Mucosa of rectum (tissue), 2 donors: Measurements from ENCODE around the gene KPNB1.

Source experiments
- H3K27ac ChIP-seq, 2 donors: one replicate each; pipeline ENCODE4 v1.7.0; 2013; ENCODE audit warnings: inconsistent platforms in 2 of 2, low read depth in 2 of 2, low read length in 2 of 2
- H3K27me3 ChIP-seq, 2 donors: one replicate each; pipeline ENCODE4 v1.7.0; 2013; ENCODE audit warnings: low read length in 2 of 2; ENCODE audit not compliant: control insufficient read depth in 2 of 2, insufficient read depth in 2 of 2
- H3K36me3 ChIP-seq, 2 donors: one replicate each; pipeline ENCODE4 v1.7.0; 2013; ENCODE audit warnings: low read length in 2 of 2; ENCODE audit not compliant: control insufficient read depth in 2 of 2, insufficient read depth in 2 of 2
- H3K4me1 ChIP-seq, 2 donors: one replicate each; pipeline ENCODE4 v1.7.0; 2013; ENCODE audit warnings: low read length in 2 of 2, mild to moderate bottlenecking in 1 of 2; ENCODE audit not compliant: control insufficient read depth in 2 of 2, insufficient read depth in 2 of 2
- H3K4me3 ChIP-seq, 2 donors: one replicate each; pipeline ENCODE4 v1.7.0; 2013; ENCODE audit warnings: low read length in 2 of 2
- H3K9ac ChIP-seq, 2 donors: one replicate each; pipeline ENCODE4 v1.7.0; 2013; ENCODE audit warnings: low read length in 2 of 2, low read depth in 1 of 2, mild to moderate bottlenecking in 1 of 2
- H3K9me3 ChIP-seq, 2 donors: one replicate each; pipeline ENCODE4 v1.7.0; 2013; ENCODE audit warnings: low read length in 2 of 2; ENCODE audit not compliant: control insufficient read depth in 2 of 2
- donor health status: healthy.
- donor health status: Normal muscosa, but diverticular disease.

Gene KPNB1

GRCh38 chr17:47653442-47653841 lies 3.7 kb downstream of the KPNB1 start:
- no peak overlapping the region for H3K4me3 ChIP-seq
- H3K27ac ChIP-seq, result no peak overlapping the region
- no peaks in the 10 kb centered on the region for H3K27me3 ChIP-seq
- peaks cover 52 to 53% of the 10 kb centered on the region in 2 donors for H3K36me3 ChIP-seq
- H3K9ac ChIP-seq, result no peak overlapping the region
- no peaks in the 10 kb centered on the region for H3K9me3 ChIP-seq
- H3K4me1 ChIP-seq, result peaks cover 0 to 10% of the 10 kb centered on the region in 2 donors

- Histone ChIP-seq H3K27ac (no peak overlapping the region), H3K4me1 (peaks cover 0 to 6% of the 10 kb centered on the region in 2 donors), H3K27me3 (no peaks in the 10 kb centered on the region), H3K36me3 (peaks cover 59% of the 10 kb centered on the region in 2 donors), H3K4me3 (no peak overlapping the region), H3K9me3 (no peaks in the 10 kb centered on the region), H3K9ac (no peak overlapping the region)
Measured at GRCh38 chr17:47654991-47655390, 5.3 kb downstream of the KPNB1 start.

- peak overlapping the region; percentile 26 to 30 for H3K4me3 ChIP-seq
- H3K36me3 ChIP-seq, result peaks cover 78 to 79% of the 10 kb centered on the region in 2 donors
Measured at GRCh38 chr17:47660064-47660492, 10.4 kb downstream of the KPNB1 start.

GRCh38 chr17:47663912-47664623 lies 14.3 kb downstream of the KPNB1 start:
- Histone ChIP-seq H3K36me3 (peaks cover 67 to 74% of the 10 kb centered on the region in 2 donors), H3K27me3 (no peaks in the 10 kb centered on the region), H3K4me3 (peak overlapping the region in 1 of 2 donors; percentile 20), H3K27ac (peak overlapping the region in 1 of 2 donors; percentile 50), H3K9ac (no peak overlapping the region), H3K4me1 (peaks cover 0 to 6% of the 10 kb centered on the region in 2 donors), H3K9me3 (no peaks in the 10 kb centered on the region)

More at GRCh38 chr17:47660064-47660492, 10.4 kb downstream of the KPNB1 start:
- Histone ChIP-seq H3K9me3 (no peaks in the 10 kb centered on the region), H3K27me3 (no peaks in the 10 kb centered on the region), H3K9ac (peak overlapping the region; percentile 3 to 54), H3K4me1 (peaks cover 0 to 6% of the 10 kb centered on the region in 2 donors), H3K27ac (peak overlapping the region; percentile 41 to 74)

GRCh38 chr17:47664624-47664941 lies 14.9 kb downstream of the KPNB1 start:
- Histone ChIP-seq H3K9ac (no peak overlapping the region), H3K27ac (no peak overlapping the region), H3K4me1 (peaks cover 0 to 6% of the 10 kb centered on the region in 2 donors), H3K4me3 (no peak overlapping the region), H3K9me3 (no peaks in the 10 kb centered on the region), H3K27me3 (no peaks in the 10 kb centered on the region), H3K36me3 (peaks cover 73 to 79% of the 10 kb centered on the region in 2 donors)

GRCh38 chr17:47665655-47666054 lies 15.9 kb downstream of the KPNB1 start:
- H3K9ac ChIP-seq, result no peak overlapping the region
- no peaks in the 10 kb centered on the region for H3K27me3 ChIP-seq
- H3K9me3 ChIP-seq, result no peaks in the 10 kb centered on the region
- peaks cover 76 to 90% of the 10 kb centered on the region in 2 donors for H3K36me3 ChIP-seq
- H3K4me3 ChIP-seq, result no peak overlapping the region
- H3K4me1 ChIP-seq, result peaks cover 0 to 2% of the 10 kb centered on the region in 2 donors
- H3K27ac ChIP-seq, result no peak overlapping the region

DNA sequence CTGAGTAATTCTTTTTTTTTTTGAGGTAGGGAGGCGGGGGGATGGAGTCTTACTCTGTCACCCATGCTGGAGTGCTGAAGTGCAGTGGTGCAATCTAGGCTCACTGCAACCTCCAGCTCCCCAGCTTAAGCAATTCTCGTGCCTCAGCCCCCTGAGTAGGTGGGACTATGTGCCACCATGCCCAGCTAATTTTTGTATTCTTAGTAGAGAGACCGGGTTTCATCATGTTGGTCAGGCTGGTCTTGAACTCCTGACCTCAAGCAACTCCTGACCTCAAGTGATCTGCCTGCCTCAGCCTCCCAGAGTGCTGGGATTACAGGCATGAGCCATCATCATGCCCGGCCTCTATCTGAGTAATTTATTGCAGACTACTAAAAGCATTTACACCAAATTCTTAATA lies 19.4 kb downstream of the KPNB1 start:
- Histone ChIP-seq H3K27me3 (no peaks in the 10 kb centered on the region), H3K9me3 (no peaks in the 10 kb centered on the region), H3K36me3 (peaks cover 77 to 89% of the 10 kb centered on the region in 2 donors), H3K9ac (no peak overlapping the region), H3K4me3 (no peak overlapping the region), H3K4me1 (no peaks in the 10 kb centered on the region), H3K27ac (no peak overlapping the region)

DNA sequence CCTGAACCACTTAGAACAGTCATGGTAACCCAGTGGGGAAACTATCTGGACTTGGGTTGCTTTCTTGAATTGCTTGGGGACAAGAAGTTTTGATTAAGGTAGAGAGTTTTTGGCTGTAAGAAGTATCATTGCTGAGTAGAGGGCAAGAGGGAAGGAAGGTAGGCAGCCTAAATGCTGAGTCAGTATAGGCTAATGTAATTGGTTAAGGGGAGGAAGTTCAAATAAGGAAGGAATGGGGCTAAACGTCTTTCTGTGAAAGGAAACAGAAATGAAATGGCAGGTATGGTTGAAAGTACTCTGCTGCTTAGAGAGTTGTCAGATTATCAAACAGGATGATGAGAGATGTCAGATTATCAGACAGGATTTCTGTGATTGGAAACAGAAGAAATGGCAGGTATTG lies 20.3 kb downstream of the KPNB1 start:
- peaks cover 77 to 90% of the 10 kb centered on the region in 2 donors for H3K36me3 ChIP-seq
- H3K27me3 ChIP-seq, result no peaks in the 10 kb centered on the region
- no peak overlapping the region for H3K27ac ChIP-seq
- no peaks in the 10 kb centered on the region for H3K4me1 ChIP-seq
- H3K9ac ChIP-seq, result no peak overlapping the region
- H3K9me3 ChIP-seq, result no peaks in the 10 kb centered on the region
- H3K4me3 ChIP-seq, result no peak overlapping the region

DNA sequence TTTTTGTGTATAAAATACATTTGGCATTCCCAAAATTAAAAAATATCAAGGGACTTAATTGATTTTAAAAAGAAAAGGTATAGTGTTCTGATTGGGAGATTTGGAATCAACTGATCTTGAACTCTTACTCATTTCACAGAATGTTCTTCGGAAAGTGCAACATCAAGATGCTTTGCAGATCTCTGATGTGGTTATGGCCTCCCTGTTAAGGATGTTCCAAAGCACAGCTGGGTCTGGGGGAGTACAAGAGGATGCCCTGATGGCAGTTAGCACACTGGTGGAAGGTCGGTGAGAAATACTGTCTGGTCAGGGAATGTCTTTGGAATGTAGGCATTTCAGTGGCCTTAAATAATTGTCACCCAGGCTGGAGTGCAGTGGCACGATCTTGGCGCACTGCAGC lies 24.8 kb downstream of the KPNB1 start:
- Histone ChIP-seq H3K9ac (no peak overlapping the region), H3K27me3 (no peaks in the 10 kb centered on the region), H3K27ac (no peak overlapping the region), H3K4me3 (no peak overlapping the region), H3K36me3 (peaks cover 82 to 93% of the 10 kb centered on the region in 2 donors), H3K9me3 (no peaks in the 10 kb centered on the region), H3K4me1 (no peaks in the 10 kb centered on the region)

GRCh38 chr17:47675380-47676198 lies 25.9 kb downstream of the KPNB1 start:
- Histone ChIP-seq H3K27me3 (no peaks in the 10 kb centered on the region), H3K27ac (no peak overlapping the region), H3K4me3 (no peak overlapping the region), H3K36me3 (peaks cover 79 to 92% of the 10 kb centered on the region in 2 donors), H3K9ac (no peak overlapping the region), H3K4me1 (no peaks in the 10 kb centered on the region), H3K9me3 (no peaks in the 10 kb centered on the region)
